HG02852 (cell line): ENCODE results near the gene AFDN.
A peak's percentile ranks its signal among the peaks of the same experiment; 100 is the strongest.

Experiments
- ATAC-seq: cut with Tn5 transposase; IDR thresholded peaks from one replicate; pipeline ENCODE4 v1.9.1; 2021; ENCODE audit warnings: mild to moderate bottlenecking, moderate library complexity; ENCODE audit not compliant: unreplicated experiment

The AFDN gene, protein sequence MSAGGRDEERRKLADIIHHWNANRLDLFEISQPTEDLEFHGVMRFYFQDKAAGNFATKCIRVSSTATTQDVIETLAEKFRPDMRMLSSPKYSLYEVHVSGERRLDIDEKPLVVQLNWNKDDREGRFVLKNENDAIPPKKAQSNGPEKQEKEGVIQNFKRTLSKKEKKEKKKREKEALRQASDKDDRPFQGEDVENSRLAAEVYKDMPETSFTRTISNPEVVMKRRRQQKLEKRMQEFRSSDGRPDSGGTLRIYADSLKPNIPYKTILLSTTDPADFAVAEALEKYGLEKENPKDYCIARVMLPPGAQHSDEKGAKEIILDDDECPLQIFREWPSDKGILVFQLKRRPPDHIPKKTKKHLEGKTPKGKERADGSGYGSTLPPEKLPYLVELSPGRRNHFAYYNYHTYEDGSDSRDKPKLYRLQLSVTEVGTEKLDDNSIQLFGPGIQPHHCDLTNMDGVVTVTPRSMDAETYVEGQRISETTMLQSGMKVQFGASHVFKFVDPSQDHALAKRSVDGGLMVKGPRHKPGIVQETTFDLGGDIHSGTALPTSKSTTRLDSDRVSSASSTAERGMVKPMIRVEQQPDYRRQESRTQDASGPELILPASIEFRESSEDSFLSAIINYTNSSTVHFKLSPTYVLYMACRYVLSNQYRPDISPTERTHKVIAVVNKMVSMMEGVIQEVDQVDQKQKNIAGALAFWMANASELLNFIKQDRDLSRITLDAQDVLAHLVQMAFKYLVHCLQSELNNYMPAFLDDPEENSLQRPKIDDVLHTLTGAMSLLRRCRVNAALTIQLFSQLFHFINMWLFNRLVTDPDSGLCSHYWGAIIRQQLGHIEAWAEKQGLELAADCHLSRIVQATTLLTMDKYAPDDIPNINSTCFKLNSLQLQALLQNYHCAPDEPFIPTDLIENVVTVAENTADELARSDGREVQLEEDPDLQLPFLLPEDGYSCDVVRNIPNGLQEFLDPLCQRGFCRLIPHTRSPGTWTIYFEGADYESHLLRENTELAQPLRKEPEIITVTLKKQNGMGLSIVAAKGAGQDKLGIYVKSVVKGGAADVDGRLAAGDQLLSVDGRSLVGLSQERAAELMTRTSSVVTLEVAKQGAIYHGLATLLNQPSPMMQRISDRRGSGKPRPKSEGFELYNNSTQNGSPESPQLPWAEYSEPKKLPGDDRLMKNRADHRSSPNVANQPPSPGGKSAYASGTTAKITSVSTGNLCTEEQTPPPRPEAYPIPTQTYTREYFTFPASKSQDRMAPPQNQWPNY (N-terminal part only)

GRCh38 chr6:167826896-167827582, at the start of gene AFDN:
Gene AFDN, plus strand, starts transcription at chr6:167826911. Its CDS starts 222 bp downstream, at chr6:167827133.
- ATAC-seq: peak; percentile 39

- ATAC-seq: no peak
Observed at GRCh38 chr6:167778497-167779128, 48.1 kb upstream of the AFDN start.

GRCh38 chr6:167779129-167779992, 47.4 kb upstream of the AFDN start:
- no peak for ATAC-seq

DNA sequence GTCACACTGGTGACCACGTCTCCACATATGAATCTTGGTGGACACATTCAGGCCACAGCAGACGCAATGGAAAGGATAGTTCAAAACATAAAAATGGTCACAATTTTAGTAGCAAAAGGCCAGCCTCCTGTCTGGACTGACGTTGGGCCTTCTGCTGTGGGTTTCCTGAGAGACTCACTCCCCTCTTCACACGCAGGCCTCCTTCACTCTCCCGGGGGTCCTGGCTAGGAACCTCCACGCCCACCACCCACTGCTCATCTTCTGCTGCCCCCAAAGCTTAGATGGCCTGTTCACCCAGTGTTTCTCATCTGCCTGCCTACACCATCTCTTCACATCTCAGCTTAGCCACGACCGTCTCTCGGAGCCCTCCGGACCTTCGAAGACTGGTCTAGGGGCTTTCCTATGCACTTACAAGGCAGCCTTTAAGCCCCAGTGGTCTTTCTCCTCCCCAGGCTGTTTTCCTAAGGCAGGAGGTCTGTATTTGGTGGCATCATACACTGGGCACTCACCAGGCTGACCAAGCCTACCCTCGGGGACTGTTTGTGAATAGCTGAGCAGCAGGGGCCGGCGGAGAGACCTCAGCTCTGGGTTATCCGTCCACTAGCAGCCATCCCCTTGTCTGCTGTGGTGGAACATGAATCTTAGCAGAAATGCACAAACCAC, 46.6 kb upstream of the AFDN start:
- no peak for ATAC-seq

DNA sequence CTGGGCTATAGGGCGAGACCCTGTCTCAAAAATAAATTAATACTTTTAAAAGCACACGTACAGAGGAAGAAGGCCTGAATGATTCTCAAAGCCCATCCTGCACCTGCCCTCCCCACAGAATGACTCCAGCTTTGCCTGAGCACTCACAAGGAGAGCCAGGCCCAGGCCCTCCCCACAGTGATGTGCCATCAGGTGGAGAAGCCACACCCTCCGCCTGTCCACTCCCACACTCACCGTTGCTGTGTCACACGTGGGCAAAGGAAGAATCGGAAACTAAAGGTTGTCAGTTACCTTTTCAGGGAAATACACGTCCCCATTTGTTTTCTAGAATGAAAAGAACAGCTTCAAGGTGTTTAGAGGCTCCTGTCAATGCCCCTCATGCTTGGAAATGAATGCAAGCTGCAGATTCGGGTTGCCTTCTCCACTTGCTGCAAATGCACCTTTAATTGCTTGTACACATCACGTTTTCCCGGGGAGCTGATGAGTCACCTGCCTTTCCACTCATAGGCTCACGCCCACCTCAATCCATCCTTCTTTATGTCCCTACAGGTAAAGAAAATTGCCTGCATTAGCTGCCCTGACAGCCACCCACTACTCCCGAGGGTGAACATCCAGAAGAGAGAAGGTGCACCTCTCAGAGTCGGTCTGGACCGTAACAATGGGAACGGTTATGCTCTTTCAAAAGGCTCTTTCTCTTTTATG, 45.5 kb upstream of the AFDN start:
- no peak for ATAC-seq

- ATAC-seq: no peak
Observed at GRCh38 chr6:167781868-167782267, 44.8 kb upstream of the AFDN start.

DNA sequence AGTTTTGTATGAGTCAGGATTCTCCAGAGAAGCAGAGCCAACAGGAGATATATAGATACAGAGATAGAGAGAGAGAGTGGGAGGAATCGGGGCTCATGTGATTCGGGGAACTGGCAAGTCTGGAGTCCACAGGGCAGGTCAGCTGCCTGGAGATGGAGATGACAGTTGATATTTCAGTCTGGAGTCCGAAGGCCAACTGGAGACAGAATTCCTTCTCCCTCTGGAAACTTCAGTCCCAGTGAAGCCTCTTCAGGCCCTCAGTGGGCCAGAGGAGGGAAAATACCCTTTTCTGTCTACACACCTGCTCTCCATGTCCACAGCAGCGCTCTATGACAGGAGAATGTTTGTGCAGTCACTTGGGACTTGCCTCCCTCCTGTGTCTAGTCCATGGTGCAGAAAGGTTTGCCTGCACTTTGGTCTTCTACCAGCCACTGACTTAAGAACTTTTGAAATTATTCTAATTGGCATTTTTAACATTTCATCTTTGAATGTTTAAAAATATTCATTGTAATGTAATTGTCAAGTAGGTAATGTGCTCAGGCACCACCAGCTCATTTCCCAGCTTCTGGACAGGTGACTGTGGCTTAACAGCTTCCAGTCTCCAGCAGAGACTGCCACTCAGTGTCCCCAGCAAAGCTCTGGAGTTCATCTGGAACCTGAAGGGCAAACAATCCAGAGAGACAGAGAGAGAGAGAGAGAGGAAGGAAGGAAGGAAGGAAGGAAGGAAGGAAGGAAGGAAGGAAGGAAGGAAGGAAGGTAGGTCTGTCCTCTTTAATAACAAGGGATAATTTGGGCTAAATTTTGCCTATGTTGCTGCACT, 43.8 kb upstream of the AFDN start:
- no peak for ATAC-seq

GRCh38 chr6:167786853-167787675, 39.6 kb upstream of the AFDN start:
- no peak for ATAC-seq

DNA sequence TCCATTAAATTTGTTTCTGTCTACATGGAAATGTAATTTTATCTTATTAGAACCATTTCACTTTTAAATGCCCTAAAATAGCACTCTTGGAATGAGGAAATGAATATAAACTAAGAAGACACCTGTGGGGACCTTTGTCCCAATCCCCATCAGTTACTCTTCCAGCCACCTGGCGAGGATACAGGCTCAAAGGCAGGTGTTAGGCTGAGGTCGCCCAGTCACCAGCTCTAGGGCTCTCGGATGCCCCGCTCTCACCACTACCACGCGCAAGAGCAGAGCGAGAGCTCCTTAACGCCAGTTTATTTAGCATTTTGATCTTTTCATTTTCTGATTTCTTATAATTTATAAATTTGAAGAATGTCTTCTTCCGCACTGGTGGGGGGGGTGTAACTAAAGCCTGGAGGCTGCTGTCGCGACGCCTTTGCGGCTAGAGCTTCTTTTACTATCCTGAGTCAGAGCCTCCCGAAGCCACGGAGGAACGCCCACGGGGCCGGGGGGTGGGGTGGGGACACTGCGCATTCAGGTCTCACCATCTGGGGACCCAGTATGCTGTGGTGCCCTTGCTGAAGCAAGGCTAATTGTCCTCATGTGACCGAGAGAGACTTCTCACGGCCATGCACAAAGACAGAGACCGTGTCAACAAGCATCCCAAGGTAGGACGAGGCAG, 38.7 kb upstream of the AFDN start:
- no peak for ATAC-seq

DNA sequence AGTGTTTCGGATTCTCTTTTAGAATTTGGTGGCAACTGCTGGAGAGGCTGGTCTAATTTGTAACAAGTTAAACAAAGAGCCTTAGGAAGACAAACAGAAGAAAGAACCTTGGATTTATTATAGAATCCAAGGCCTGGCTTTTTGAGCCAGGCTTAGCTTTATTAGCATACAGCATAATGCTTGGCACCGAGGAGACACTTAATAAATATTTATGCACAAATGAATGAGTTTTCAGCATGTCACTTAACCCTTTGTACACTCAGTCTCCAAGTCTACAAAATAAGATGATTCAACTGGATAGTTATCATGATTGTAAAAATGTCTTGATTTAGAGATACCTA, 38.2 kb upstream of the AFDN start:
- no peak for ATAC-seq

DNA sequence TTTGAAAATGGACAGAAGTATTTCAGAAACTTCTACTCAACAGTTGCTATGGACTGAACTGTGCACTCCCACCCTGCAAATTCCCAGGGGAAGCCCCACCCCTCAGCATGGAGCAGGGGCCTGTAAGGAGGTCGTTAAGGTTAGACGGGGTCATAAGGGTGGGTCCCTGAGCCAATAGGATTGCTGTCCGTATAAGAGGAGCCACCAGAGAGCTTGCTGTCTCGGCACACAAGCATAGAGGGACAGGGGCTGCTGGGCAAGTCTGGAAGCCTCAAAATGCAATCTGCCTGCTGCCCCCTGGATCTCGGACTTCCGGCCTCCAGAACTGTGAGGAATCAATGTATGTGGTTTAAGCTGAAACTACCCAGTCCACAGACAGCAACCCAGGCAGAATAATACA, 37.4 kb upstream of the AFDN start:
- no peak for ATAC-seq

DNA sequence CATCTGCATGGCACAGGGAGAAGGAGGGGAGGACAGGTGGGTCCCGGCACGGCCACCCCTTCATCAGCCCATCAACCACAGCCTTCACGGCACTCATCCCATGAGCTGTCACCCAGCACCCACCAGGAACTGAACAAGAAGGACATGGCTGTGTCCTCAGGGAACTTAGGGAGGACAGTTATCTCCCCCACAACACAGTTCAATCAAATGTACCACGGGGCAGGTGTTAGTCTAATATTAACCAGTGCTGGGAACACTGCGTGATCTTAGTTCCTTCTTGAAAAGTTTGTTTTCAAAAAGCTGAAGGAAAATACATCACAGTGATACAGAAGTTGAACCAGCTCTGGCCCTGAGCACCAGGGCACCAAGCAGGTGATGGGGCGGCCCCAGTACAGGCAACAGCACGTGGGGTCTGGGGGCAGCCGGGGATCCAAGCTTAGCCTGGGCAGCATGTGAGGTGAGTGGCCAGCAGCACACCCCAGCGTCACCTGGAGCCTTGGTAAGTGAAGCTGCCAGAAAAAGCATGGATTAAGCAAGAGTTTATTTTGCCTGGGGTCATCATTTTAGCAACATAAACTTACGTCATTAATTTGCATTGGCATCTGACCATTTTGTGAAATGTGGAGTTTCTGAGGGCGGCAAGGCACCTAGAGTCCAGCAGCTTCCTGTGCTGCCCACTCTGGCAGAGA, 35.5 kb upstream of the AFDN start:
- no peak for ATAC-seq

DNA sequence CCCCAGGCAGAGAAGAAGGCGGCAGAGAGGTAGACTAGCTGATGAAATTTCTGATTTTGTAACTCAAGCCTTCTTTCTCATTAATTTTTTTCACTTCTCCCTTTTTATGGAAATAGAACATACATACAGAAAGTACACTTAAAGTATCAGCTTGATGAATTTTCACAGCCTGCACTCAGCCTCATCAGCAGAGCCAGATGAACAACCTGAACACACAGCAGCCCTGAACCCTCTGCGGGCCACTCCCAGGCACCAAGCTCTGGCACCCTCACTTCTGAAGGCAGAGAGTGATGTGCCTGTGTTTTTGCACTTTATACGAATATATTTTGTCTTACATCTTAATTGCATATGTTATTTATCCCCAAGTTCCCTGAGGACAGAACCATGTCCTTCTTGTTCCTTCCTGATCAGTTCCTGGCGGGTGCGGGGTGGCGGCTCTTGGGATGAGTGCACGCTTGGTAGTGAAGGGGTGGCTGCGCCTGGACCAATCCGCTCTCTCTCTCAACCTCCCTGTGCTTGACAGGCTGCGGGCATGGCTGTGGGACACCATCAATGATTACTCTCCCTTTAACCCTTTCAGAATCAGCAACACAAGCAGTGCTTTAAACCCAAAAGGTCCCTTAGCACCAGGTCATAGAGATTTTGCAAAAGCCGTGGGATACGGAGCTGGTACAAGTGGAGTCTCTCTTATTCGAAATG, 34.8 kb upstream of the AFDN start:
- no peak for ATAC-seq

GRCh38 chr6:167793421-167793820, 33.3 kb upstream of the AFDN start:
- ATAC-seq: no peak
